SJCRH30 (cell line): Measurements from ENCODE around the gene GBX2. TPM values are rescaled to one million over a fixed set of nuclear protein-coding genes. Genes with fewer than 3 reads are reported as not detected.

Experiments used
- DNase-seq, 2 experiments: peaks; one replicate each; pipeline ENCODE4 v3.0.0-alpha.2; 2015 to 2020
- H3K27ac ChIP-seq: fragments of 250-450 bp; sonication (Bioruptor Pico); 2 replicates; pipeline ENCODE4 v1.5.1; 2020; ENCODE audit warnings: mild to moderate bottlenecking, moderate library complexity
- H3K27me3 ChIP-seq: fragments of 250-450 bp; sonication (Bioruptor Pico); 2 replicates; pipeline ENCODE4 v1.5.1; 2020; ENCODE audit warnings: mild to moderate bottlenecking, moderate library complexity
- H3K36me3 ChIP-seq: fragments of 250-450 bp; sonication (Bioruptor Pico); 2 replicates; pipeline ENCODE4 v1.5.1; 2020; ENCODE audit warnings: mild to moderate bottlenecking, moderate library complexity
- H3K4me1 ChIP-seq: fragments of 250-450 bp; sonication (Bioruptor Pico); 2 replicates; pipeline ENCODE4 v1.5.1; 2020; ENCODE audit warnings: mild to moderate bottlenecking, moderate library complexity
- H3K4me3 ChIP-seq: fragments of 250-450 bp; sonication (Bioruptor Pico); 2 replicates; pipeline ENCODE4 v1.5.1; 2020; ENCODE audit warnings: mild to moderate bottlenecking, moderate library complexity
- H3K9me3 ChIP-seq: fragments of 250-450 bp; sonication (Bioruptor Pico); replicated peaks from 2 replicates; pipeline ENCODE4 v1.5.1; 2020; ENCODE audit warnings: mild to moderate bottlenecking, moderate library complexity
- total RNA-seq: library from RNA; depleted of rRNA; stranded (reverse); fragments of >200 nt; shearing (Covaris generic); gene quantifications from 2 replicates; pipeline ENCODE4 v1.2.3, GENCODE V29; 2014

The GBX2 gene
- total RNA-seq, 1 experiment from 2014 or later, result 18.4 TPM

GRCh38 chr2:236176951-236177350 lies 8.8 kb upstream of the GBX2 start:
- Histone ChIP-seq H3K36me3 (0 out of 2 replicates have a peak, but pooled peaks cover 2% of the 10 kb centered on the region), H3K27me3 (no peaks in the 10 kb centered on the region), H3K4me1 (peaks cover 15% of the 10 kb centered on the region), H3K4me3 (no peak overlapping the region), H3K27ac (no peak overlapping the region), H3K9me3 (no peaks in the 10 kb centered on the region)
- no peak for DNase-seq

DNA sequence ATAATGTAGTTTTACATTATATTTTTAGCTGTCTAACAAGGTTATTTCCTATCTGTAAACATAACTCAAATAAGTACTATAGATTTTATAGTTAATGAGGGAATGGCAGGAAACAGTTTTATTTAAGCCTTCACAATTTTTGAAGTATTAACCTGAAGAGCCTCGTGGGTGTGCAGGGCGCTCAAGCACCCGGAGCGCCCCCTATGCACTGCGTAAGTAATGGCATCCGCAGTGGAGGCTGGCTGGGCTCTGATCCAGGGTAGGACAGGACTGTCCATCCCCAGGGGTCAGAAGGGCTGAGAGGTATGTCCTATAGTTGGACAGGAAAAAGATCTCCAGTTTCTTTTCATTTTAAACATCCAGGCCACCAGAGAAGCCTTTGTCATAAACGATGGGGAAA lies 8.2 kb upstream of the GBX2 start:
- Histone ChIP-seq H3K27ac (no peak overlapping the region), H3K4me3 (no peak overlapping the region), H3K27me3 (no peaks in the 10 kb centered on the region), H3K4me1 (peaks cover 15% of the 10 kb centered on the region), H3K36me3 (no peaks in the 10 kb centered on the region), H3K9me3 (no peaks in the 10 kb centered on the region)
- no peak for DNase-seq

DNA sequence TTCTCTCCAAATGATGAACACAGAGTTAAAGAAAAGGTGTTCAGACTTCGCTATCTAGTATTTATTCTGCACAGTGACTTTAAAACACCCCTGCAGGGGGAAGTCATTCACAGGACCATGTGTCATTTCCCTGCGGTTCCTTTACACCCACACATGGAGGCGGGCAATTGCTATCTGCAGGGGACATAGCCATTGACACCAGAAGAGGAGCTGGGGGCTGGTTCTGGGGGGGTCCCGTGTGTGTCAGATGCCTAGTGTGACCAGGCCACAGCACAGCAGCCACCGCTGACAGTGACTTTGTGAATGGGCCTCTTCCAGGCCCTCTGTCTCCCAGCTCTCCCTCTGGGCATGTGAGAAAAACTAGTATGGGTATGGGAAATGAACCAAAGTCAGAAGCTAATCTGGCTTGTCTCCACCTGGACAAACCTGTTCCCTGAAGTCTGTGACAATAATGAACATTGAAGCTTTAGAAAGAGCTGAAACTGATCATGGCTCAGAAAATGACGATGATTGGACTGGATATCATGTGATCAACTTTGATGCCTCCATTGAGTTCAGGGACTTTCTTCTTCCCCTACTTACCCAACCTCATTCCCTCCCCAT lies 7.5 kb upstream of the GBX2 start:
- H3K9me3 ChIP-seq, result no peaks in the 10 kb centered on the region
- H3K27ac ChIP-seq, result no peak overlapping the region
- H3K36me3 ChIP-seq, result no peaks in the 10 kb centered on the region
- H3K4me3 ChIP-seq, result no peak overlapping the region
- H3K4me1 ChIP-seq, result peaks cover 18% of the 10 kb centered on the region
- no peak for DNase-seq
- H3K27me3 ChIP-seq, result no peaks in the 10 kb centered on the region

GRCh38 chr2:236173729-236174607 lies 5.8 kb upstream of the GBX2 start:
- Histone ChIP-seq H3K27me3 (no peaks in the 10 kb centered on the region), H3K36me3 (no peaks in the 10 kb centered on the region; the same call in 1 of the 2 replicates), H3K4me3 (no peak overlapping the region), H3K9me3 (no peaks in the 10 kb centered on the region), H3K4me1 (peaks cover 22% of the 10 kb centered on the region), H3K27ac (no peak overlapping the region)
- no peak for DNase-seq

- Histone ChIP-seq H3K9me3 (no peaks in the 10 kb centered on the region), H3K36me3 (no peaks in the 10 kb centered on the region; the same call in 1 of the 2 replicates), H3K4me3 (no peak overlapping the region), H3K27ac (no peak overlapping the region), H3K27me3 (no peaks in the 10 kb centered on the region), H3K4me1 (peaks cover 22% of the 10 kb centered on the region)
- no peak for DNase-seq
These were observed 5.0 kb upstream of the GBX2 start for GRCh38 chr2:236173036-236173728.

DNA sequence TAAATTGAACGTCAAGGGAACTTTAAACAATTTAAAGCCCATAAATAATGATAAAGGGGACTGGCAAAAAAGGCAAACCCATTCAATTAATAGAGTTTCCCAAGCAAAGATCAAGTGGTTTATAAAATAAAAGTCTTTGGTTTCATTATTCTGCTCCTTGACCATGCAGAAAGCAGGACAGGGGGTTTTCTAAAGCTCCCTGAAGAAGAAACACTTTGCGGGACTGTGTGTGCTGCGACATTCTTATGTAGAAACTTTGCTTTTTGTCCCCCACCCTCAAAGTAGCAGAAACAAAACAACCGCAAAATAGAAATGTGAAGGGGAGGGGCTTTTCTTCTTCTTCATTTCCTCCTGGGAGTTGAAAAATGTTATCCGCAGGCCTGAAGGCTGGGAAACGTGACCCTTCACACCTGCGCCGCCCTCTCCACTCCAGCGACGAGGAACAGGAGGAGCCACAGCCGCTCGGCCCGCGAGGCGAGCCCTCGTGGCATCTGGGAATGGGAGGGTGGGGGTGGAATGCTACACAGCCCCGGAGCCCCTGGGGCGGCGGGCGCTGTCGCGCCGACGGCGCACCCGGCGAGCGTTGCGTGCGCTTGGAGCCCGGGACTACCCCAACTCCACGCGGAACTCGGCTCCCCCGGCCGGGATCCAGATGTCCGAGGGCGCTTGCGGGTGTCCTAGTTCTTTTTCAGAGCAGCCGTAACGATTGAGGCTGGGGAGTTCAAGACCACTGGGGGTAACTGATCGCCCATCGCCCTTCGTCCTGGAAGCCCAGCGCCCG lies 4.3 kb upstream of the GBX2 start:
- Histone ChIP-seq H3K27ac (peak overlapping the region; percentile 95), H3K4me1 (peaks cover 22% of the 10 kb centered on the region), H3K27me3 (no peaks in the 10 kb centered on the region), H3K36me3 (no peaks in the 10 kb centered on the region; the same call in 1 of the 2 replicates), H3K9me3 (no peaks in the 10 kb centered on the region), H3K4me3 (peak overlapping the region; percentile 53)
- DNase-seq, result no peak

- no peak for DNase-seq
- Histone ChIP-seq H3K27ac (peak overlapping the region; percentile 95), H3K4me1 (peaks cover 22% of the 10 kb centered on the region), H3K36me3 (no peaks in the 10 kb centered on the region; the same call in 1 of the 2 replicates), H3K9me3 (no peaks in the 10 kb centered on the region), H3K27me3 (no peaks in the 10 kb centered on the region), H3K4me3 (peak overlapping the region; percentile 53)
These were observed 3.6 kb upstream of the GBX2 start for GRCh38 chr2:236171680-236172254.

DNA sequence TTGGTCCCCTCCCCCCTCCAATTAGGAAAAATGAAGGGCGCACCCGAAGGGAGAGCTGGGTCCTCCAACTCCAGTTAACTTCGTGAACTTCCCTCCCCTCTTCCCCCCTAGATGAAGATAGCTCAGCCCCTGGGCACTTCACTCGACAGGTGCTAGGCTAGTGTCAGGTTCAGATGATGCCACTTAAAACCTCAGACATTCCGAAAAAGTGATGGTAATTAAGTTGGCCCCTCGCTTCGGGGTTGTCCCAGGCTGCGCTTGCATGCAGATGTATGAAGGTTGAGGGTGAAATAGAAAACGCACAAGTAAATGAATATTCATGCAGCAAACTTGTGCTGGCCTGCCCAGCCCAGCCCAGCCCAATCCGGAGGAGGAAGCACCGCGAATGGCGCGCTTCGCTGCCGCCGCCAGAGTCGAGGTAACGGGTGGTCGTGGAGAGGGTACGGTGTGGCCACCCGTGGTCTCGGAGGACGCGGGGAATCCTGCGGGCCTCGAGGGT lies 3.0 kb upstream of the GBX2 start:
- H3K27me3 ChIP-seq, result no peaks in the 10 kb centered on the region
- peaks cover 22% of the 10 kb centered on the region for H3K4me1 ChIP-seq
- no peaks in the 10 kb centered on the region; the same call in 1 of the 2 replicates for H3K36me3 ChIP-seq
- H3K9me3 ChIP-seq, result no peaks in the 10 kb centered on the region
- DNase-seq, result peak; percentile 94 to 97
- H3K27ac ChIP-seq, result peak overlapping the region; percentile 95
- H3K4me3 ChIP-seq, result peak overlapping the region; percentile 53

- peaks cover 4% of the 10 kb centered on the region; the same call in 1 of the 2 replicates for H3K36me3 ChIP-seq
- no peaks in the 10 kb centered on the region for H3K27me3 ChIP-seq
- H3K9me3 ChIP-seq, result no peaks in the 10 kb centered on the region
- peak overlapping the region; percentile 53 for H3K4me3 ChIP-seq
- DNase-seq, result no peak
- H3K4me1 ChIP-seq, result peaks cover 22% of the 10 kb centered on the region
- H3K27ac ChIP-seq, result peak overlapping the region; percentile 95
These were observed 2.5 kb upstream of the GBX2 start for GRCh38 chr2:236170590-236171165.

- Histone ChIP-seq H3K27ac (peak overlapping the region; percentile 95), H3K36me3 (peaks cover 11% of the 10 kb centered on the region), H3K4me1 (peaks cover 20% of the 10 kb centered on the region), H3K27me3 (no peaks in the 10 kb centered on the region), H3K9me3 (no peaks in the 10 kb centered on the region), H3K4me3 (no peak overlapping the region)
- no peak for DNase-seq
These were observed 1.8 kb upstream of the GBX2 start for GRCh38 chr2:236169741-236170589.

GRCh38 chr2:236169151-236169721 lies 1.1 kb upstream of the GBX2 start:
- H3K27me3 ChIP-seq, result no peaks in the 10 kb centered on the region
- H3K4me1 ChIP-seq, result peaks cover 12% of the 10 kb centered on the region
- peaks cover 15% of the 10 kb centered on the region for H3K36me3 ChIP-seq
- H3K27ac ChIP-seq, result no peak overlapping the region
- no peaks in the 10 kb centered on the region for H3K9me3 ChIP-seq
- H3K4me3 ChIP-seq, result no peak overlapping the region
- DNase-seq, result no peak

DNA sequence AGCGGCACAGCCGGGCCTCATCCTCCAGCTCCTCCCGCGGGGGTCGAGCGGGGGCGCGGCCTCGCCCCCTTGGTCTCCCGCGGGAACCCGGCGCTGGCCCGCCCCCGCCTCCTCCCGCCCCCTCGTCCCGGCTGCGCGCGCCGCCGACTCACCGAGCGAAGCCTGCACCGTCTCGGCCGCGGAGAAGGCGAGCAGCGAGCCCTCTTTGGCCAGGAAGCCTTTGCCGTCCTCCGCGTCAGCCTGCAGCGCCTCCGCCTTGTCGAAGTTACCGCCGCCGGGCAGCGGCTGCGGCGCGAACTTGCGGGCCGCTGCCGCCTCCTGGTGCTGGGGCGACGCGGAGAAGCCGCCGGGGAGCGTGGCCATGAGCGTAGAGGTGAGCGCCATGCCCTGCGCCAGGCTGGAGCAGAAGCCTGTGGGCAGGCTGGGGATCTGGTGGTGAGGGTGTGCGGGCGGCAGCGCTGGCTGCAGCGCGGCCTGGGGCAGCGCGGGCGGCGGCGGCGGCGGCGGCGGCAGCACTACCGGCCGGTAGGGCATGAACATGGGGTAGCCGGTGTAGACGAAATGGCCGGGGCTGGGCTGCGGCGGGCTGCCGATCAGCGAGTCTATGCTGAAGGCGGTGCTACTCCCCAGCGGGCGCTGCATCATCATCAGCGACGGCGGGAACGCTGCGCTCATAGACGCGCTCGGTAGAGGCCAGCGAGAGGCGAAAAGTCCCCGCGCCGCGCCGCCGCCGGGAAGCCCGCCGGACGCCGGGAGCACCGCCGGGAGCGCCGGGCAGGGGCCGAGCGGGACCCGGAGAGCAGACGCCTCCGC lies 683 bp downstream of the GBX2 start:
- peaks cover 15% of the 10 kb centered on the region for H3K36me3 ChIP-seq
- H3K9me3 ChIP-seq, result no peaks in the 10 kb centered on the region
- H3K4me3 ChIP-seq, result peak overlapping the region; percentile 84
- H3K27me3 ChIP-seq, result no peaks in the 10 kb centered on the region
- H3K4me1 ChIP-seq, result peaks cover 12% of the 10 kb centered on the region
- DNase-seq, result peak; percentile 82 to 83
- H3K27ac ChIP-seq, result peak overlapping the region; percentile 58
